OCI-LY1 (cell line): ENCODE measurements around the gene IL4R.

ENCODE experiments used
- CTCF ChIP-seq: fragments of 200-600 bp; sonication (generic), shearing (Covaris generic); IDR thresholded peaks from 2 replicates; pipeline ENCODE4 v1.5.1; 2017; ENCODE audit warnings: mild to moderate bottlenecking, antibody characterized with exemption, low read length, moderate library complexity, mixed read lengths
- EZH2 ChIP-seq: fragments of 200-600 bp; sonication (generic), shearing (Covaris generic); IDR thresholded peaks from 2 replicates; pipeline ENCODE4 v1.8.0; 2017; ENCODE audit warnings: borderline replicate concordance, mixed run types, mild to moderate bottlenecking, antibody characterized with exemption, low read length, moderate library complexity, mixed read lengths

- TF ChIP-seq CTCF: no peak
- no peak for TF ChIP-seq EZH2
Measured at GRCh38 chr16:27368358-27368722, 54.6 kb downstream of the IL4R start.
